Right lobe of liver (tissue), 4 donors: Measurements from ENCODE around the gene UVRAG.

Source experiments
- POLR2A ChIP-seq: fragments of 450-650 bp; IDR thresholded peaks from one replicate; pipeline ENCODE4 v1.6.1; 2017; ENCODE audit warnings: antibody characterized with exemption, mild to moderate bottlenecking
- TF ChIP-seq, protein P1 (sequence below), 4 donors: fragments of 200-600 bp in 3 of 4; fragments of 450-650 bp in 1 of 4; IDR thresholded peaks; one replicate each; pipeline versions ENCODE4 v1.5.1 to v1.8.0; 2016 to 2022; ENCODE audit warnings: antibody characterized with exemption in 4 of 4, mild to moderate bottlenecking in 2 of 4
- donor health status: DM: no; HTN: no; CAD: no.
- donor health status: DM: no; HTN: no; CAD: no.
- donor health status: DM: no; HTN: yes; CAD: no.

DNA sequence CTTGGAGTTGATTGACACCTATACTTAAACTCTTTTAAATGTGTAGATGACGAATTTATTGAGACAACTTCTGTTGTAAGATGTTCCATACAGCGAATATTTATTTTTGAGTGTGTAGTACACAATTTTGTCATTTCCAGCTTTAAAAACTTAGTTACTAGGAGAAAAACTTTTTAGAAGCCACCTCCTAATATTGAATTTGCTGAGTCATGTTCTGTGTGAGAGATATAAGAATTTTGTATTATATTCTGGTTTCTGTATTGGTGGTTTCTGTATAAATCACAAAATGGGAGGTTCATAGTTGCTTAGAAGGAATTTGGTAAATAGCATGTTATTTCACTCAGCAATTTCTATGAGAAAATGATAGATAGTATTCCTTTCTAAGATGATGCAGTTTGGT is 220.0 kb downstream of the UVRAG start:
- TF ChIP-seq, protein P1, sequence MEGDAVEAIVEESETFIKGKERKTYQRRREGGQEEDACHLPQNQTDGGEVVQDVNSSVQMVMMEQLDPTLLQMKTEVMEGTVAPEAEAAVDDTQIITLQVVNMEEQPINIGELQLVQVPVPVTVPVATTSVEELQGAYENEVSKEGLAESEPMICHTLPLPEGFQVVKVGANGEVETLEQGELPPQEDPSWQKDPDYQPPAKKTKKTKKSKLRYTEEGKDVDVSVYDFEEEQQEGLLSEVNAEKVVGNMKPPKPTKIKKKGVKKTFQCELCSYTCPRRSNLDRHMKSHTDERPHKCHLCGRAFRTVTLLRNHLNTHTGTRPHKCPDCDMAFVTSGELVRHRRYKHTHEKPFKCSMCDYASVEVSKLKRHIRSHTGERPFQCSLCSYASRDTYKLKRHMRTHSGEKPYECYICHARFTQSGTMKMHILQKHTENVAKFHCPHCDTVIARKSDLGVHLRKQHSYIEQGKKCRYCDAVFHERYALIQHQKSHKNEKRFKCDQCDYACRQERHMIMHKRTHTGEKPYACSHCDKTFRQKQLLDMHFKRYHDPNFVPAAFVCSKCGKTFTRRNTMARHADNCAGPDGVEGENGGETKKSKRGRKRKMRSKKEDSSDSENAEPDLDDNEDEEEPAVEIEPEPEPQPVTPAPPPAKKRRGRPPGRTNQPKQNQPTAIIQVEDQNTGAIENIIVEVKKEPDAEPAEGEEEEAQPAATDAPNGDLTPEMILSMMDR (IDR thresholded peaks at IDR 0.05) = no peak
- TF ChIP-seq POLR2A = no peak
